Epithelial cell of alveolus of lung (primary cell): Measurements from ENCODE around the gene VPS33B. TPM values are rescaled to one million over a fixed set of nuclear protein-coding genes. Genes with fewer than 3 reads are reported as not detected.

Experiments
- total RNA-seq: library from RNA; depleted of rRNA; stranded (reverse); fragments of >200 nt; gene quantifications from 2 replicates; pipeline ENCODE4 v1.2.1, GENCODE V29; 2015

Gene VPS33B
- total RNA-seq, result 10.9 and 16.6 TPM in 2 replicates

DNA sequence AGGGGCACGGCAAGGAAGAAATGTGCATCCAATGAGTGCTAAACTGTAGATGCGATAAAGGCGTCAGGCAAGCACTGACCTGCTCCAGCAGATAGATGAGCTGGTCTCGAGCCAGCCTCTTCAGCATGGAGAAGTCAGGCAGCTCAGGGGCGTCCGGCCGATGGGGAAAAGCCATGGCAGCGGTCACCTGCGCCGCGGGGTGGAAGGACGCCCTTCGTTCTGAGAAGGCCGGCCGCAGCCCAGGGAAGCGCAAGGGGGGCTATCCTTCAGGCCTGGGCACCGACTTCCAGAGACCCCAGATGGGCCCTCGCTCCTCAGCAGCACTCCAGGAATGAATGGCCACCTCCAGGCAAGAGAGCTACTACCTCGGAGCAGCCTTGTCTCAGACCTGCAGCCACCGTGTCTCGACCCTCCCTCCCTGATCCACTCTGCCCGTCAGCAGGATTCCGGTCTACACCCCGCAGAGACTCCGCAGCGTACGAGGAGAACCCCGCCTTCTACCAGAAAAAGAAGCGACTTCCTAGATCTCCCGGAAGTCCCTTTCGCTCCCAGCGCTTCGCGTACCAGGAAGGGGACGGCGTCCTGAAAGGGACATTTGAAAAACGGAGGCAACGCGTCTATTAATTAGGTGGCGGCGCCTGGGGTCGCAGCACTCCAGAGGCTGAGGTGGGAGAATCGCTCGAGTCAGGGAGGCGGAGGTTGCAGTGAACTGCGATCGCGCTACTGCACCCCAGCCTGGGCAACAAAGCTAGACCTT is at the start of gene VPS33B:
Gene VPS33B, minus strand, starts transcription at position 520 of the 757 bp plus-strand sequence. Its CDS starts 345 bp downstream, at position 175.

GRCh38 chr15:90994417-90995311 is 27.7 kb downstream of the VPS33B start, which contains the start of gene PRC1:
Gene PRC1 (minus strand): TSS chr15:90994535. CDS start chr15:90994417, 118 bp downstream.

DNA sequence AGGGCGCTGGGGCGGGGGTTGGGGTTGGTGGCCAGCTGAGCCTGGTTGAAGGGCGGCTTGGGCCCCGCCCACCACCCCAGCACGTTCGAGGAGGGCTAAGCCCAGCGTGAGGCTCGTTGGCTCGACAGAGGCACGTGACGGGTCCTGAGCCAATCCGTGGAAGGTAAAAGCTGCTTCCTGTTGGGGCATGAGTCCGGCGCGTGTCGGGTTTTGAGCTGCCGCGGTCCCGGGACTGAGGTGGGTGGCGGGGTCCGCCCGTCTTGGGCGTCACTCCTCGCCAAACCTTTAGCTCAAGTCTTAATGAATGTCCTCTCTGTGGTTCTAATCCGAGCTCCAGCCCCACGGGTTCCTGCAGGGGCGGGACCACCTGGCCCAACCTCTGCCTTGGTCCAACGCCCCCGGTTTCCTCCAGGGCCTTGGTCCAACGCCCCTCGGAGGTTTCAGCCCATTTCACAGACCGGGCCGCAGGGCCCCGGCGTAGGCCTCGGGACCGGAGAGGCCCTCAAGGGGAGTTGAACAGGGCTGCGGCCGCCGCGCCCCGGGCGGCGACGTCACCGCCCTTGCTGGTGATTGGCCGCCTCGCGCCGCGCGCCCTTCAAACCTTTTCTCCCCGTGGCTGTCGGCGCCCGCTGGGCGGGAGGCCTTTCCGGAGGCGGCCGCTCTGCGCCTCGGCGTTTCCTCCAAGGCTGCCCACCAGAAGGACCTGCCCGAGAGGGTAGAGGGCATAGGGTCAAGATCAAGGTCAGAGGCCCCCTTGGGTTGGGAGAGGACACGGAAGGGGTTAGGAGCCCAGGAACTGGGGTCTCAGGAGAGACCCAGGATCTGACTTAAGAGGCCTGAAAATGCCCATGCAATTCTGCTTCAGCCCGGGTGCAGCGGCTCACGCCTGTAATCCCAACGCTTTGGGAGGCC is 67.4 kb downstream of the VPS33B start, which contains the start of gene RCCD1:
Gene RCCD1, plus strand, starts transcription at position 173 of the 912 bp plus-strand sequence. CDS start 1,851 bp downstream, outside the sequence.

Other genes starting within 250 kb of the VPS33B start
- gene FURIN, start 154.0 kb downstream of the VPS33B start, total RNA-seq, result 72.6 and 84.4 TPM in 2 replicates
- gene FES, start 138.1 kb downstream of the VPS33B start, total RNA-seq, result 16.2 and 22.8 TPM in 2 replicates
- 7.4 and 28.7 TPM in 2 replicates for gene MAN2A2, start 119.3 kb downstream of the VPS33B start, total RNA-seq
- 20.8 and 26.5 TPM in 2 replicates for gene HDDC3, start 90.0 kb downstream of the VPS33B start, total RNA-seq
- 38.3 and 43.2 TPM in 2 replicates for gene UNC45A, start 87.3 kb downstream of the VPS33B start, total RNA-seq
- gene RCCD1, start 67.7 kb downstream of the VPS33B start, total RNA-seq, result 20.8 and 23.5 TPM in 2 replicates
- gene PRC1, start 28.1 kb downstream of the VPS33B start, total RNA-seq, result 55.7 and 93.7 TPM in 2 replicates
- 0.13 TPM in 1 of 2 replicates, not detected in the other for gene SV2B, start 77.7 kb upstream of the VPS33B start, total RNA-seq